GM19035 (cell line): ENCODE results near the gene PPM1L.

Experiments
- ATAC-seq: cut with Tn5 transposase; IDR thresholded peaks from one replicate; pipeline ENCODE4 v1.9.1; 2021; ENCODE audit not compliant: unreplicated experiment

PPM1L gene

DNA sequence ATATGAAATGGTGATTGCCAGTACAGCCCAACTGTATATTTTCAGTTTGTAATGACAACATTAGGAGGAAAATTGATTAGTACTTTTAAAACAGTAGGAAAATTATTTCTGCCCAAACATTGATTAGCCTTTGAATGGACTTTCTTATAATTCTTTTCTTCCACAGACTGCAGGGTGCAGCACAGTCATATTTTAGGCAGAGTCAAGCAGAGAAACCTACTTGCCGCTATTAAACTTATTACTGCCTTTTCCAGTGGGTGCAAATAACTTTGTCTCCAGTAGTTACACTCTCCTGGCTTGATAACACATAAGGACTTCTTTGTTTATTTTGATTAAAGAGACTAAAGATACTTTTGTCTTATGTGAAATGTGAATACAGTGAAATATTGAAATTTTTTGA, 85.4 kb downstream of the PPM1L start:
- no peak for ATAC-seq

DNA sequence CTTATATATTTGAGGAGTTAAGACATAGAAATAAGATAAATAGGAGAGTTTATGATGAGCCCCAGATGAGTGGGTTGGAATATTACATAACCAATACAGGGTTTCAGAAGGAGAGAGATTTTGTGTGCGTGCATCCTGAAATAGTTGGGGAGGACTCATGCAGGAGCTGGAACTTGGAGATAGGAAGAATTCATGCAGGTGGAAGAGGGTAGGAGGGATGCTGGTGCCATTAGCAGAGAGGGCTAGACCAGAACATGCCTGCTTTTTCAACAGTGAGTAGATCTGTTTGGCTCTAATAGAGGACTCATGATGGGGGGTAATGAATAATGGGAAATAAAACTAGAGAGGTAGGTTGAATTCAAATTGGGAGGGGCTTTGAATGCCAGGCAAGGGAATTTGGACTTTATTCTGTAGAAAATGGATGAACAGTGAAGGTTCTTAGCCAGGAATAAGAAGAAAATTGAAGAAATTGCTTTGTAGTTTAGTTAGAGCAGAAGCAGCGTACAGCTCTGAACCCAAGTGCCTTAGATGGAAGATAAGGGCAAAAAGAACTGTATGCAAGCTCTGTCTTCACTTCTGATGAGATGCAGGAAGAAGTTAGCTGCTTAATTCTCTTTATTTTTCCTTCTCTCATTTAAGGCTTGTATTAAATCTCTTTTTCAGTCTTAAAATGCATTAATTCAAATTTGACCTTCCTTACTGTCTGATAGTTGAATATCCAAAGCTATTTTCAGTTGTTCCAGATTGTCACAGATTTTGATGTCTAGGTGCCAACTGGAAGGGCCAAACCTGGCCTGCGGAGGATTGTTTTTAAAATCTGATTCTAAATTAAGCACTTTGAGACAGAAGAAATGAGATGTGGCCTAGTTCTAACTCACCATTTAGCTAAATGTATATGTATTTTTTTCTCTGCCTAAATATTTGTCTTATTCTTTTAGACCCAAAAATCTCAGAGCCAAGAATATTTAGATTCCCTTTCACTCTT, 86.3 kb downstream of the PPM1L start:
- ATAC-seq: no peak

DNA sequence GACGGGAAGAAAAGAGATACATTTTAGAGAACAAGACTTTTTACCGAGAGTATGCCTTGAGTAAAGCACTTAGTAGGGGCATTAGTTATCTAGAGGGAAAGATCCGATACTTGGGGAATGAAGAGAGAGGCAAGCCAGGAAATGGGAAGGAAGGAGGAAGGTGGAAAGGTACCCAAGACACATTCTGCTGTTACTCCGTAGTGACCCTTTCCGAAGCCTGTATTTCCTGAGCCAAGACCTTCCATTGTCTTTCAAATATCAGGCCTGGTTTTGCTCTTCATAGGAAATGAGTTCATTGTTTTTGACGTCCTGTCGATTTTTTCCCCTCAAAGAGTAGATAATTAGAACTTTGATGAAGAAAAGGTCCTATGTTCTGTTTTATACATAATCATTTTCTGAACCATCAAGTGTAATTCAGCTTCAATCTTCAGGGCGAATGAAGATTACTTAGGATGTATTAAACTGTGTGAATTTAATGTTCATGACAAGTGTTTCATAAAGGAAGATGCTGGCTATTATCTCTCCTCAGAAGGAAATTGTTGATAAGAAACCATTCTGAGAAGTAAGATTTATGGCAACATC, 95.7 kb downstream of the PPM1L start:
- no peak for ATAC-seq

DNA sequence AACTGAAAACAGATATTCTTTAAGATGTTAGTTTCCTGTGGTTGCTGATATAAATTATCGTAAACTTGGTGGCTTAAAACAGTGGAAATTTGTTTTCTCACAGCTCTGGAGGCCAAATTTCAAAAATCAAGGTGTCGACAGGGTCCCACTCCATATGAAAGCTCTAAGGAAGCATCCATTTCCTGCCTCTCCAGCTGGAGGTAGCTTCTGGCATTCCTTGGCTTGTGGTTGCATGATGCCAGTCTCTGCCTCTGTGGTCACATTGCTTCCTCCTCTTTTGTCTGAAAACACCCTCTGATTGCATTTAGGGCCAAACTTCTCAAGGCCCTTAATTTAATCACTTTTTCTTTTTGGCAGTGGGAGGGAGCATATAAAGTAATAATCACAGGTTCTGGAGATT, 96.8 kb downstream of the PPM1L start:
- ATAC-seq: no peak

DNA sequence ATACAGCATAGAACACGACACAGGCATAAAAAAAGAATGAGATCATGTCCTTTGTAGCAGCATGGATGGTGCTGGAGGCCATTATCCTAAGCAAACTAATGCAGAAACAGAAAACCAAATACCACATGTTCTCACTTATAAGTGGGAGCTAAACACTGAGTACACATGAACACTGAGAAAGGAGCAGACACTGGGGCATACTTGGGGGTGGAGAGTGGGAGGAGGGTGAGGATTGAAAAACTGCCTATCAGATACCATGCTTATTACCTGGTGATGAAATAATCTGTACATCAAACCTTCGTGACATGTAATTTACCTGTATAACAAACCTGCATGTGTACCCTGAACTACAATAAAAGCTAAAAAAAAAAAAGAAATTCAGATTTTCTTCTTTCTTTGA, 100.4 kb downstream of the PPM1L start:
- no peak for ATAC-seq

DNA sequence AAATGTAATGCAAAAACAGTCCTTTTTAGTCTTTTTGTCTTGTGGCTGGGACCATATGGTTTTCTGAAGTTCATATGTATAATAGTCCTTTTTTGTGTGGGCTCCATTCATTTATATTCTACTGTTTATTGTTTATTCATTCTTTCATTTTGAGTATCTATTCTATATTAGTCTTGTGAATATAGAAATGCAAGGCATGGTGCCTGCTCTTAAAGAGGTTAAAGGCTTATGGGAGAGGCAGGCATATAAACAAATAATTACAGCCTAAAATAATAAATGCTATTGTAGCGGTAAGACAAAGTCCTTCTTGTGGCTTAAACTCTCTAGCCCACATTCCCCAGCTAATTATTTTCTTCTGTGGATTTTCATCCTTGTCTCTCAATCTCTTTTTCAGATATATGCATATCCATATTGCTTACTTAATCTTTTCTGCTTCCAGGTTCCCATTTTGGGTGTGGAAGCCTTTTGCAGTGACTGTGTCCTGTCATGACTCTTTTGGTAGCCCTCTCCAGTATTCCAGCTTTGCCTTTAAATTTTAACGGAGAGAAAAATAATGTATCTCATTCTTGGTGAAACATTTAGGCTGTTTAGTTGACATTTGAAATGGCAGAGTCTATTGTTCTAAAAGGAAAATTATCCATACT, 101.6 kb downstream of the PPM1L start:
- no peak for ATAC-seq

DNA sequence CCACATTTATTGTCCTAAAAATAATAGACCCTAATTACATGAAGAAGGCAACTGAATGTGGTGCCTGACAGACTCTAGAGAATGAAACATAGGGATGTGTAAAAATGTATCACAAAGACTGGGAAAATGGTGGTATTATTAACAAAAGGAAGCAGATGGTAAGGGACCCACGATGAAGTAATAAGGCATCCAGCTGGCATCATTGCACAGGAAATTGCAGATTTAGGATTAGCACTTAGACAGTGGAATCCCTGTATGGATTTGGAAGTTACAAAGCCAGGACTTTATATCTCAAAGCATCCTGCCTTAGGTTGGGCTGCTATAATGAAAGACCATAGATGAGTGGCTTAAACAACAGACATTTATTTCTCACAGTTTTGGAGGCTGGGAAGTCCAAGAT, 104.3 kb downstream of the PPM1L start:
- no peak for ATAC-seq

DNA sequence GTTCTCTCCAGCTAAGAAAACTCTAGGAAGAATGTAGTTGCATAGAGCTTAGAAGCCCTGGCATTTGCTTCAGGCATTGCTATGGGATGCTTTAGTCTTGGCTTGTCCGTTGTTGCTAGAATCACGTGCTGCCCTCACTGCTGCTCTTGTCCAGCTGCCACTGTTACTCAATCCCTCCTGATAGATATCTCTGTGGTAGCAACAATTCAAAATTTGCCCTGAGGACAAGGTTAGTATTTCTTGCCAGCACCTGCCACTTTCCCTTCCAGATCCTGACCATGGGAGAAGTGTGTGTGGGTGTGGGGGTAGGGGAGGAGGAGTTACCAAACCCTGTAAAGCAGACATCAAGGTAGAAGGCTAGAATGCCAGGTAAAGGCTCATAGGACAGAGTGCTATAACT, 113.8 kb downstream of the PPM1L start:
- no peak for ATAC-seq

DNA sequence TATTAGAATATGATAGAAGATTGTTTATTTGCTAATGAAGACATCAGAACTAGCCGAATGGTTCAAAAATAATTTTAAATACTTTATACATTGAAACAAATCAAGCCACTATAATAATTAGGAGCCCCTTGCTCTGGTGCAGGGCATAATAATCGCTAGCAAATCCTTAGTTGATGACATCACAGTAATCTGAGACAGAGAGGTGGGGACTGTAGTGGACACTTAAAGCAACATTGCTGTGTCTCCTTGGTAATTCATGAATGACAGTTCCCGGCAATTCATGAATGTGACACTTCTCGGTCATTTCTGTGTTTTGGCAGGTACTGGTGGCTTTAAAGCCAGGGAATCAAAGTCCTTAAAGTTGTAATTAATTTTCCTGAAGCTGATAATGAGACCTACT, 114.3 kb downstream of the PPM1L start:
- ATAC-seq: no peak

DNA sequence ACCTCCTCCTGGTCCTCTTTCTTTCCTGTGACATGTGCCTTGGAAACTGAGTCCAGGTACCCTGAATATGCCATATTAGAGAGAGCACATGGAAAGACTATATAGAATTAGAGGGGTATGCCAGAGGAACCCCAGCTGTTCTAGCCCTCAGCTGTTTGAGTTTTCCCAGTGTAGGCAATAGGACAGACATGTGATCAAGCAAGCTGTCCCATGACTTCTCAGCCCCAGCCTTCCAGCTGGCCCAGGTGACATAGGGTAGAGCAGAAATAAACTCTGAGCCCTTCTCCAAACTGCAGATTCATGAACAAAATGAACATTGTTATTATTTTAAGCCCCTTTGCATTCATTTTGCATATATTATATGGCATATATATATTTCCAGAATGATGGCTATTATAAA, 118.7 kb downstream of the PPM1L start:
- no peak for ATAC-seq

DNA sequence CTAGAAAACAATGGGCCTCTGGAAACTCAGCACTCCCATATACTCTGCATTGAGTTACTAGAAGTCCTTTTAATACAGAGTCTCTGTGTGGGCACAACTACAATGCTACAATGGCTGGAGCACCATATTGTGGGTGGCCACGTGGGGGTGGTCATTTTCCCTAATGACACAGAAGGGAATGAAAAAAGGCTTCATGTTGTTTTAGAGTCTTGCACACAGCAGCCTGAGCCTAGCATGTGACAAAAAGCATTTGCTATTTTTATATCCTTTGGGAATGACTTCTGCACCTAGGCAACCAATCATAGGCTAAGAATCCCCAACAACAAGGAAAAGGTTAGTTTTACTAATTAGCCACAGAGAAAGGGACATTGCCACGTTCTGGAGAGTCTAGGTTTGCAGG, 120.6 kb downstream of the PPM1L start:
- ATAC-seq: no peak

DNA sequence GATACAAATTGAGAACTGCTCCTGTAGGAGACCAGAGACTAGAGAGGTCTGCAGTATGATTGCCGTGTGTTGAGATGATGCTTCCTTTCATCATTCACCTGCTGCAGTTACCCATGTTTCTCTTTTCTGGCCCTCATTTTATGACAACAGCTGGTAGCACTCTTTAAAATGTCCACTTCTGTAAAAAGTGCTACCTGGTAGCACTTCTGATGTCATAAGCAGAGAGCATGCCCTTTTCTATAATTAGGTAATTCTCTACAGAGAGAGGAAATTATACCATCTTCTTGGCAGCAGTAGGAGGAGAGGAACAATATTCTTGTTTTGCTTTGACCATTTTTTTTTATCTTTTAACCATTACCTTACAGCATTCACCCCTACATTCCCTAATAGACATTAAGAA, 123.8 kb downstream of the PPM1L start:
- no peak for ATAC-seq

DNA sequence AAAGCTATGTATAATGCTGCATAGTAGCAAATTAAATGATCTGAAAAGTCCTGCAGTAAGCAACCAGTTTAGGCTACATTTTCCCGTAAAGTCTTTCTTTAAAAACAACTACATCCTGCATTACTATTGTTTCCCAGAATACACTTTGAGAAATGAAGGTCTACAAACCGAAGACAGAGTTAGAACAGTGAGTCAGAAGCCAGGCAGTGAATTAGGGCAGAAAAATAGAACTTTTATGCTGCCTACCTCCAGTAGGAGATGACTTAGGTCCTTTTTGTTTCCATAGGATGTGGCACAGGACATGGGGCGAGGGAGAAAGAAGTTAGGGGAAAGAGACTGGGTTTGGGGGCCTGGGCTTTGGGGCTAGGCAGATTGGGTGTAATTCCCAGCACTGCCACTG, 127.3 kb downstream of the PPM1L start:
- no peak for ATAC-seq

DNA sequence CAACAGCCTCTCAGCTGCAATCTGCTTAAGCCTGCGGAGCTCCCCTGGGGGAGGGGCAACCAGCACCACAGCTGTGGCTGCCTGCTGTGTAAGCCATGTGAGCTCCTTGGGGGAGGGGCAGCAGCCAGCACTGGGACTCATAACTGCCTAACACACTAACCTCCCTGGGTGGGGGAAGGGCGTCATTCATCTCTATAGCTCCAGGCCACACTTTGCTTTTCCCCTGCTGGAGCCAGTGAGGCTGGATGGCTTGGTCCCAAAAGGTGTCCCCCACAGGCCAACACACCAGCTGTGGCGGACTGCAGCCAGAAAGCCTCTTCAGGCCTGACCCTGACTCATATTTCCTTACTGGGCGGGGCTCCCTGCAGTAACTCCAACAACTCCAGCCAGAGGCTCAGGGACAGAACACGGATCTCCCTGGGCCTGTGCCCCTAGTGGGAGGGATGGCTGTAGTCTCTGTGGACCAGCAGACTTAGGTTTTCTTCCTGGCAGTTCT, 129.8 kb downstream of the PPM1L start:
- ATAC-seq: peak; percentile 37

DNA sequence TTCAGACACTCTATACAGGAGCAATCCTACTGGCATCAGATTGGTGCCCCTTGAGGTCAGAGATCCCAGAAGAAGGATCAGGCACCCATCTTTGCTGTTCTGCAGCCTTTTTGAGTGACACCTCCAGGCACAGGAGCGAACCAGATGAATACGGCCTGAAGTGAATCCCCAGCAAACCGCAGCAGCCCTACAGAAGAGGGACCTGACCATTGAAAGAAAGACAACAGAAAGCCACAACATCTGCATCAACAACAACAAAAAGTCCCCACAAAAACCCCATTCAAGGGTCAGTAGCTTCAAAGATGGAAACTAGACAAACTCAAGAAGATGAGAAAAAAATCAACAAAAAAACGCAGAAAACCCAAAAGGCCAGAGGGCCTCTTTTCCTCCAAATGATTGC, 130.4 kb downstream of the PPM1L start:
- peak; percentile 90 for ATAC-seq

DNA sequence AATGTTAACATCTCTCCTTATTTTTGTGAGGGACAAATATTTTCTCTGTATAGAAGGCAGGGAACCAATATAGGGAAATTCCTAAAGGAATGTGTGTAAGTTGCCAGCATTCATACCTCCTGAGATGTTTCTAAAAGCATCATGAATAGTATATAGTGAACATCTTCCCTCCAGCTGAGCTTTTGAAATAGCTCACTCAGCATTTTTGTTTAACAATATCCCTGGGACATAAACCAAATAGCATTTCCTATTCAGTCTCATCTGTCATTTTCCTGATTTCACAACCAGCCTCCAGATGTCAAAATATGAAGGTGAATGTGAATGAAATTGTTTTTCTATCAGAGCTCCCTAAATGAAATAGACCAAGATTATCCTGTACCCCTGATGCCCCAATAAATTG, 137.2 kb downstream of the PPM1L start:
- ATAC-seq: no peak

DNA sequence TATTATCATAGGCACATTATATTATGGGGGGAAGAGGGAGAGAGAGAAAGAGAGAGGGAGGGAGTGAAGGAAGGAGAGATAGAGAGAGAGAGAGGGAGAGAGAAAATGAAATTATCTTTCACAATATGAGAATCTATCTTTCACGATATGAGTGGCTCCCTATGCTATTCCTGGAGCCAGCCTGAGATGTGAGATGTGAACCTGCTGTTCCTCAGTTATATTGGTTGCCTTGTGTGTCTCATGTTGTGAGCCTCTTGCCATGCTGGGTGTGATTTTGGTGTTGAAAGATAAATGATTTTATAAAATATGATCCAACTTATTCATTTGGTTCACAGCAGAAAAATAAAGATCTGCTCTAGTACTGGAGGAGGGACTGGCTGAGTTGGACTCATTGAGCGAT, 148.7 kb downstream of the PPM1L start:
- ATAC-seq: no peak

DNA sequence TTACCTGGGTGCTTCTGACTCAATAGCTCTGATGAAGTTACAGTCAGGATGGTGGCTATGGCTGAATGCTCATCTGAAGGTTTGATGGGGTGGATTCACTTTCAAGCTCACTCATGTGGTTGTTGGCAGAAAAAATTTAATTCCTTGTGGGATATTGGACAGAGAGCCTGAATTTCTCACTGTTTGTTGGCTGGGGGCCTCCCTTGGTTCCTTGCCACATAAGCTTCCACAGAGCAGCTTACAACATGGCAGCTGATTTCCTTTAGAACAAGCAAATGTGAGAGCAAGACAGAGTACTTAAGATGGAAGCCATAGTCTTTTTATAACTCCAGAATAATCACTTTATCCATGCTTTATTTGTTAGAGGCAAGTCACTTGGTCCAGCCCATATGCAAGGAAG, 150.6 kb downstream of the PPM1L start:
- no peak for ATAC-seq

DNA sequence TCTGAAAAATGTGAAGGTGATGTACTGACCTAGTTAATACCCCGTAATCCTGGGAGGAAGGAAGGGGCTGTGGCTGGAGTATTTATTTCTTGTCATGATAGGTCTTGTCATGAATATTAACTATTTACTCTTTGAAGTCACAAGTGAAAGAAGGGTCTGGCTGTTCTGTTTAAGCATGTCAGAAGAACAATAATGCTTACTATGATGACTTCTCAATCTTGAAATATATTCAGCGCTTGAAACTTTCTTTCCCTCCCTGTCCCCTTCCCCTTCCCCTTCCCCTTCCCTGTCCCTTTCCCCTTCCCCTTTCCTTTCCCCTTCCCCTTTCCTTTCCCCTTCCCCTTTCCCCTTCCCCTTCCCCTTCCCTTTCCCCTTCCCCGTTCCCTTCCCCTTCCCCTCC, 153.9 kb downstream of the PPM1L start:
- no peak for ATAC-seq

DNA sequence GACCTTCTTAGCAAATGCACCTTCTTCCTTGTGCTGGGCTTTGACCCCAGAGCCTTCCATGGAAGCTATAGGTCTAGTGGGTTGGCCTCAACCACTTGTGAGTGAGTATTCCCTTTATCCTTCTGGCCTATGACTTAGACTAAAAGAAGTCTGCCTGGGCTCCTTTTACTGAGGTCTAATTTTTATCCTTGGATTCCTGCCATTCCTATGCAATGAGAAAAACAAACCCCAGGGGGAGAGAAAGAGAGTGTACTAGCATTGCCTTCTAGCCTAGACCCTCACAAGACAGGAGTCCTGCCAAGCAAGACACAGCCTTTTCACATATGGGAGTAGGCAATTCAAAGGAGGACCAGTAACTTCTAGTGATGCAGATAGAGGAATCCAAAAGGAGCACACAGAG, 155.4 kb downstream of the PPM1L start:
- no peak for ATAC-seq

DNA sequence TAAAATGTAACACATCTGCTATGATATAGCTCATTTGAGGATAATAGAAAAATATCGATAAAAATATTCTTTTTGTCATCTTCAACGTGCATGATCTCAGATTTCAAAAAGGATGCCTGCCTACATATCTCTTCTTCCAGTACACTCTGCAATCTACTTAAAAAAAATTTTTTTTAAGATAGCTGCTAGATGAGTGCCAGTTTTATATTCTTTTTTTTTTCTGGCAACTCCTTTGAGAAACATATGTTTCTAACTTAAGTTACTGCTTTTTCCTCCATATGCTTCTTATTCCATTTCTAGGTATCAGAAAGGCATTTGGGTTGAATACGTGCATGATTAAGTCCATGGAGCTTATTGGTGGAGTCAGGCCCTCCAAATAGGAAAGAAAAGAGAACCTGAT, 160.4 kb downstream of the PPM1L start:
- ATAC-seq: no peak

DNA sequence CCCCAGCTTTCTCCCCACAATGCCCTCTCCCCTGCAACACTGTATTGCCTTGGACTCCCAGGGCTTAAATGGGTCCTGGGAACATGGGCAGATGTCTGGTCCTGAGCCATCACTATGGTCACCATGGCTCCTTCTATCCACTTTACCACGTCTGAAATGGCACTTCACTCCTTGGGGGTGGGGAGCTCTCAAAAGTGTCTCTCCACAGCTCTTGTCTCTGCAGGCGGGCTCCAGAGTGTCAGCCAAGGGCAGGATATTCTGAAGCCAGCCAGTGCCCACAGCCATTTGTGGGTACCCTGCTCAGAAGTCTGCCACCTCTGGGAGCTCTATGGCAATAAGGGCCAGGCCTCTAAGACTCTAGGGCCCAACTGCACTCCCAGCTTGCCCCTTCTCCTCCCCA, 163.9 kb downstream of the PPM1L start:
- ATAC-seq: no peak
